Stimulated activated CD4-positive, alpha-beta T cell treated with anti-CD3 and anti-CD28 coated beads, Interleukin-1b, Interleukin-23, amount 100 ng/mL, for 24 hours (primary cell): ENCODE results near the gene NEDD4L.
"Not testable (repeated sequence)": the region's sequence is repeated elsewhere in the genome, so short reads cannot be mapped to it uniquely, and the experiment has no call there.

Experiments used
- DNase-seq, 4 experiments: peaks; one replicate each; pipeline ENCODE4 v3.0.0-alpha.2; 2020; ENCODE audit warnings: low read depth in 4 of 4, low spot score in 1 of 4

Gene NEDD4L

DNA sequence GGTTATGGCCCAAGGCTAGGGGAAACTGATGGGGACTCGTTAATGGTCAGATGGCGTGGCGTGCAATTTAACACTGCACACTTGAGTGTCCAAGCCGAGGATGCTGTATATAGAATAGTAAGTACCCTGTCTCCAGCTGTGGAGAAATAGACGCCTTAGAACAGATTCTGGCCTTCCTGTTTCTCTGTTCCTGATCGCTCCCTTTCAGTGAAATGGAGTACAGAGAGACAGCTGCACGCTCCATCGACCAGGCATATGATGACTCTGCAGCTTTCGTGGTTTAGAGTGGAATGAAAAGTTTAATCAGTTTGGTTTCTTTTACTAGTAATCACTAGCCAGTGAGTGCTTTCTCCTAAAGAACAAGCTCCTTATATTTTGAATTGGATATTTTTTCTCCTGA is 213.4 kb downstream of the NEDD4L start:
- DNase-seq = no peak

GRCh38 chr18:58258692-58259342 is 214.8 kb downstream of the NEDD4L start:
- DNase-seq = no peak

DNA sequence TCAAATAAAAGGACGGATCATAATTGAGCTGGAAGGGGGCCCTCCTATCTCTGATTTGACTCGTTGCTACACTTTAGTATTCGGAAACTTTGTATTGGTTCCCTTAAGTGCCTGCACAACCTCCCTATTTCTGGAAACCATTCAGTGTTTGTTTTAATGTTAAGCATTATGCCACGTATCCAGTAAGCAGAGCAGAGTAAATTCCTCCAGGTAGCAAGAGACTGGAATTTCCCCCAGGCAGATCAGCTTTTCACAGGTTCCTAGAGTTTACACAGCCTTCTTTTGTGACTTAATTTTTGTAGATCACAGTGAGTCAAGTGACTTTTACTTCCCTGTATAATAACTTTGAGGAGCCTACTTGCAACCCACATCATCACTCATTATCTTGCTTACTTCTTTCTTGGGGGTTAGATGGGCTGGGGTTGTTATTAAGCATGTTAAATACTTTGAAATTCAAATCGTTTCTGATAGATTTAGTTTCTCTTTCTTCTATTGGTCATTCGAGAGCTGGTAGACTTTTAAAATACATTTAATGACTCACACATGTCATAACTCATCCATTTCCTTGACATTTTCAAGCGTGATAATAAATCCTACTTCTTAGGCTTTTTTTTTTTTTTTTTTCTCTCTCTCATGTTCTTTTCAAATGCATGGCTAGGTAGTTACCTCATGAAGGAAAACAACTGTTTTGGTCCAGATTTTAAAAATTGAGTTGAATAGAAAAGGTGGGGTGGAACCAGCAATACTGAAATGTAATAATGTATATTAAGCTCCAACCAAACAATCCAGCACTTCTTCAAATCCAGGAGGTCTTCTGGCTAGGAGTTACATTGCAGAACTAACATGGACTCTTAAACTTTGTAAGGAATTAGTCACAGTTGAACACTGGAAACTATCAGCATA is 219.3 kb downstream of the NEDD4L start:
- DNase-seq = no peak

DNA sequence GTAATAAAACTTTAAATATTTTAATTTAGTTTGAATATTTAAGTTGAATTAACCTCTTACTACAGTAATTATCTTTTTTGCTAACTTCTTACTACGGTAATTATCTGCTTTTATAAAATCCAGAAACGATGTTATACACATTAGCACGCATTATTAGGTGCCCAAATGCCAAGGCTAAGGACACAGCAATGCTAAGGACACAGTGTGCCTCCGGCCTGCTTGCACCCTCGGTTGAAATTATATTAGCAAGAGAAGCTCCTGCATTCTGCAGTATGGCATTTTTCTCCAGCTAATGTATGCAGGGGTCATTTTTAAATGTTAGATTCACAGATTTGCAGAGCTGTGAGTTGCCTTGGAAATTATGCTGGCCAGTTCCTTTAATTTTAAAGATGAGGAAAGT is 220.0 kb downstream of the NEDD4L start:
- no peak for DNase-seq

GRCh38 chr18:58264840-58265239 is 220.8 kb downstream of the NEDD4L start:
- no peak for DNase-seq

DNA sequence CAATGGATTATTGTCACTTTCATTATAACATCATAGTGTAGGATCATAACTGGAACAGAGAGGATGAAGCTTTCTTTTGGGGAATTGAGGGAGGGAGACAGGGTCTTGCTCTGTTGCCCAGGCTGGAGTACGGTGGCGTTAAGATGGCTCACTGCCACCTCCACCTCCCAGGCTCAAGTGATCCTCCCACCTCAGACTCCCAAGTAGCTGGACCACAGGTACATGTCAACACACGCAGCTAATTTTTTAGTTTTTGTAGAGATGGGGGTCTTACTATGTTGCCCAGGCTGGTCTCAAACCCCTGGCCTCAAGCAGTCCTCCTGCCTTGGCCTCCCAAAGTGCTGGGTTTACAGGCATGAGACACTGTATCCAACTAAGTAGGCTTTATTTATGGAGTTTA is 221.5 kb downstream of the NEDD4L start:
- not testable (repeated sequence) for DNase-seq

DNA sequence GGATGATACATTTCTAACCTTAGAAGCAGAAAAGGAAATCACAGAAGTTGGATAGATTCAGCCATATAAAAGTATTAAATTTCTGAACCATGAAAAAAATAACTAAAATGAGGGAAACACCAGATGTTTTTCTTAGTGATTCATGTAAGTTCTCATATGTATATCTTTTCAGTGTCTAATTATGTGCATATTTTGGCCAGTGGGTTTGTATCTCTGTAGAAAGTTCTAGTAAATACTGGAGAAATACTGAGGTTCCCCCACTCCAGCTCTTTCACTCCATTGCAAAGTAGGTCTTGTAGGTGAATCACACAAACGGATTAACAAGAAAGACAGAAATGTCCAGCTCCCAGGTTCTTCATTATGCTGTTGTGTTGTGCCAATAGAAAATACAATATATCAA is 222.3 kb downstream of the NEDD4L start:
- DNase-seq = no peak

DNA sequence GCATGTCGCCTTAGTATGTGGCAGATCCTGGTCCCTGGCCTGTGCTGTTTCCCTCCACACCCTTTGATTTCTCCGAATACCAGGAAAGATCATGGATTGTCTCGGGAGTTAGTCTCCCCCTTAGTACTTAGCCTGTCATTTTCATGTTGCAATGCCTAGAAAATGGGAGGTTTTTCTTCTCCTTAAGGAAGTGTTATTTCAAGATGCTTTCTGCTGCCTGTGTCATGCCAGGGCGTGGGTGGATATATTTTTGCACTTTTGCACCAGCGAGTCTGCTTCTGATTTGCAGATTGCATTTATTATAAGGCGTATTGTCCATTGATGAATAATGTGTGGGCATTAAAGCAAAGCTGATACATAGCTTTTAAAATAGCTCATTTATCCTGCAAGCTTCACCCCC is 223.5 kb downstream of the NEDD4L start:
- DNase-seq = no peak

DNA sequence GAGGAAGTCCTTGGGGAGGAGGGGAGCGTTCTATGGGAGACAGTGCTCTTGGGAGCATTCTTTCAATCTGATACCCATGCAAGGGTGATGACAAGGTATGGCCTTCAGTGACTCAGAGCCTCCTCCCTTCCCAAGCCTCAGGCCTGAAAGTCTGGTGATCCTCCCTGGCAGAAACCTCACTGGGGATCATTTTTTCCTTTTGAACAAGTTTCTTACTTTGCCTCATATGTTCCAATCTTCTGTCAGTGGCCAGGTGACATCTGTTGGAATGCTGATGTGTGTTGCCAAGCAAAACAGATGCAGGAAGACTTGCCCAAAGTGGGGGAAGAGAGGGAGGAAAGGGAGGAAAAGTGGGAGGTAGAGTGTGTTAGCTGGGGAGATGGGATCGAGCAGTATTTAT is 224.8 kb downstream of the NEDD4L start:
- no peak for DNase-seq

GRCh38 chr18:58269931-58270330 is 225.9 kb downstream of the NEDD4L start:
- DNase-seq = no peak

DNA sequence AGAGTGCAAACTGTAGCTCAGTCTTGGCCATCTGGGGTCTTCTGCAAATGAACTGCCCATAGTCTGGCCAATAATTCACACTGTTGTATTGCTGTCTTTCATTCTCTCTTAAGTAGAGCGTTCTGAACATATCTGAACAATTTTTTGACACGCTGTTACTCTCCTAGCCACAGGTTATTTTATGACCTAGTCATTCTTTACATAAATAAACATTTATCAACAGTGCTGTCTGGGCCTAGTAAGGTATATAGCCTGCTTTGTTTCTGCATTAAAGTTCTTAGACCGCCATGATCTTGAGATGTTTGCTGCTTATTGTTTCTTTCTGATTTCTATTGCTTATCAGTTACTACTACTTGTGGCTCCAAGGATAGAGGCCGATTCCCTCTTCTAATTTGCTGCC is 226.4 kb downstream of the NEDD4L start:
- DNase-seq = no peak

DNA sequence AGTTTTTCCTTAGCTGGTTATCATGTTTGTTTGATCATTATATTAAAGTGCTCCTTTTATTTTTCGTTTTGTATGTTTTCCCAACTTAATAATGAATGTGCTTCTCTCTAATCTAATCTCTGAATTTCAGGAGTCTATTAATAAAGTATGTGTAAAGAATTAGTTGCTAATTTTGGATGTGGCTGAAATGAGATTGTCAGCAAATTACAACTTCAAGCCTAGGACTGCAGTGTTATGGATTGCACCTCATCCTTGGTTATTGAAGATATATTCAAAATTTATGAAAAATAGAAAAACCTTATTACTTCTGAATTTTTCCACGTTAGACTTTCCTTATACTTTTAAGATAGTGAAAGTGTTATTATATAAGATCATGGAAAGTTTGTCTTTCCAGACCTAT is 227.7 kb downstream of the NEDD4L start:
- DNase-seq = no peak

DNA sequence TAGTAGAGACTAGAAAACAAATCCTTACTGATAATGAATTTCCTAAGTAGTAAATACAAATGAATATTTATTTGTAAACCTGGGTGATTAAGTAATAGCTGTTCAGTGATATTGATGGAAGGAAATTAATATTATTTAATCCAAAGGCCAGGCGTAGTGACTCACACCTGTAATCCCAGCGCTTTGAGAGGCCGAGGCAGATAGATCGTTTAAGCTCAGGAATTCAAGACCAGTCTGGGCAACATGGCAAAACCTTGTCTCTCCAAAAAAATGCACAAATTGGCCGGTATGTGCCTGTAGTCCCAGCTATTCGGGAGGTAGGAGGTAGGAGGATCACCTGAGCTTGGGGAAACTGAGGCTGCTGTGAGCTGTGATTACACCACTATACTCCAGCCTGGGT is 228.2 kb downstream of the NEDD4L start:
- DNase-seq = no peak

GRCh38 chr18:58272779-58273435 is 228.9 kb downstream of the NEDD4L start:
- DNase-seq = no peak

GRCh38 chr18:58275176-58275575 is 231.2 kb downstream of the NEDD4L start:
- no peak for DNase-seq

DNA sequence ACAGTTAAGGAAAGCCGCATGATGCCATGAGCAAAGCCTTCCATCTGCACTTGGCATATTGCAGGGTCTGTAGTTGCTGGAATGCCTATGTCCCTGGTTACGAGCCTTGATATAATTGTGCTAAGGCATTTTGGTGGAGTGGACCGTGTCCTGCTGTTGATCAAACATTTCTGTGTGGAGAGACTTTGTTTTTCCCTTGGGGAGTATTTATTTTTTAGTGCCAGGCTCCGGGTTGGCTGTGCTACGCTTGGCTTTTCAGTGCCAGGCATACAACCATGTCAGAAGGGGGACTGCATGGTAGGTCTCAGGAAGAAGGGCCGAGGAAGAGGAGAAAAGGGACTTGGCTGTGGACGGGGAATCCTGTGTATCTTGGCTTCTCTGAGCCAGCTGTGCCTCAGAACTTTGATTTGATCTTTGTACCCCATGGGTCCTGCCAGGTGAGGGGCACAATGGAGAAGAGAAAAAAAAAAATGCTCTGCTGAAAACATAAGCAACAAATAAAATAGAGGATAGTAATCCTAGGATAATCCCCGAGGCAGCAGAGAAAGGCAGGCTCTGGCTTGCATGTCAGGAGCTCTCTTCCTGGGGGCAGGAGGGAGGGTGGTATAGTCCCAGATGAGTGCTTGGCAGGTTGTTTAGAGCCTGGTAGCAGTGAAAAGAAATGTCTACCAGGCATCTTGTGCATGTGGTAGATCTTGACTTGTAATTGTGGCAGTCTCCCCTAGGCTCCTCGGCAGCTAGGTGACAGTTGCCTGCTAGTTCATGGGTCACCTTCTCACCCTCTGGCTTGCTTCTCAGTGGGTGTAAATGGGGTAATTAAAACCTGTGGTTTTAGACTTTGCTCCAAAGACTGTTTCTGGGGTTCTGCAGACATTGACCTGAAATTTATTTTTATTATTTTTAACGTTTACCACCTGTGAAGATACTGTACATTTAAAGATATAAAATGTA is 233.0 kb downstream of the NEDD4L start:
- DNase-seq = no peak

GRCh38 chr18:58279504-58280175 is 235.6 kb downstream of the NEDD4L start:
- no peak for DNase-seq

- no peak for DNase-seq
These were observed 236.2 kb downstream of the NEDD4L start for GRCh38 chr18:58280191-58280590.

- not testable (repeated sequence) for DNase-seq
These were observed 238.8 kb downstream of the NEDD4L start for GRCh38 chr18:58282872-58283271.

- DNase-seq = no peak
These were observed 240.8 kb downstream of the NEDD4L start for GRCh38 chr18:58284699-58285448.
